Activated CD4-positive, alpha-beta T cell treated with anti-CD3 and anti-CD28 coated beads, Interleukin-10, Interleukin-2, amounts not matched to agents 100 ng/mL and 50 ng/mL, durations not matched to agents 16 hours and 8 hours (primary cell): ENCODE data around the gene CTU2.
A peak's percentile ranks its signal among the peaks of the same experiment; 100 is the strongest.

Source experiments
- DNase-seq: peaks from one replicate; pipeline ENCODE4 v3.0.0-alpha.2; 2020

CTU2 gene

GRCh38 chr16:88697831-88698615 lies 8.3 kb upstream of the CTU2 start:
- no peak for DNase-seq

GRCh38 chr16:88698646-88699045 lies 7.7 kb upstream of the CTU2 start:
- DNase-seq: no peak

GRCh38 chr16:88699180-88699579 lies 7.1 kb upstream of the CTU2 start:
- no peak for DNase-seq

GRCh38 chr16:88700322-88700635 lies 6.0 kb upstream of the CTU2 start:
- DNase-seq: no peak

GRCh38 chr16:88700636-88701482 lies 5.4 kb upstream of the CTU2 start:
- DNase-seq: peak; percentile 98

GRCh38 chr16:88701581-88702370 lies 4.5 kb upstream of the CTU2 start:
- no peak for DNase-seq

GRCh38 chr16:88702371-88703210 lies 3.7 kb upstream of the CTU2 start:
- DNase-seq: no peak

- DNase-seq: peak; percentile 86
These were observed 2.6 kb upstream of the CTU2 start for GRCh38 chr16:88703486-88704309.

GRCh38 chr16:88705076-88705684 lies 1.1 kb upstream of the CTU2 start:
- peak; percentile 45 for DNase-seq

GRCh38 chr16:88705801-88706228 lies 488 bp upstream of the CTU2 start:
- DNase-seq: no peak

GRCh38 chr16:88706965-88707826 lies 893 bp downstream of the CTU2 start:
- no peak for DNase-seq

- no peak for DNase-seq
These were observed 4.3 kb downstream of the CTU2 start for GRCh38 chr16:88710556-88710955.

- no peak for DNase-seq
These were observed 5.5 kb downstream of the CTU2 start for GRCh38 chr16:88711750-88712340.

GRCh38 chr16:88712362-88712979 lies 6.2 kb downstream of the CTU2 start:
- no peak for DNase-seq

- no peak for DNase-seq
These were observed 6.8 kb downstream of the CTU2 start for GRCh38 chr16:88713054-88713453.

GRCh38 chr16:88713568-88714419 lies 7.5 kb downstream of the CTU2 start:
- no peak for DNase-seq

- DNase-seq: no peak
These were observed 8.4 kb downstream of the CTU2 start for GRCh38 chr16:88714420-88715302.
